ENCODE data around the gene PPP6R2. TPM values are rescaled to one million over a fixed set of nuclear protein-coding genes. Genes with fewer than 3 reads are reported as not detected.

The PPP6R2 gene
- total and polyA plus RNA-seq, 2 donors (not counting 3 experiments of a cell fraction or from before 2014, with no cell fraction given) = 38.6 to 54.6 TPM

DNA sequence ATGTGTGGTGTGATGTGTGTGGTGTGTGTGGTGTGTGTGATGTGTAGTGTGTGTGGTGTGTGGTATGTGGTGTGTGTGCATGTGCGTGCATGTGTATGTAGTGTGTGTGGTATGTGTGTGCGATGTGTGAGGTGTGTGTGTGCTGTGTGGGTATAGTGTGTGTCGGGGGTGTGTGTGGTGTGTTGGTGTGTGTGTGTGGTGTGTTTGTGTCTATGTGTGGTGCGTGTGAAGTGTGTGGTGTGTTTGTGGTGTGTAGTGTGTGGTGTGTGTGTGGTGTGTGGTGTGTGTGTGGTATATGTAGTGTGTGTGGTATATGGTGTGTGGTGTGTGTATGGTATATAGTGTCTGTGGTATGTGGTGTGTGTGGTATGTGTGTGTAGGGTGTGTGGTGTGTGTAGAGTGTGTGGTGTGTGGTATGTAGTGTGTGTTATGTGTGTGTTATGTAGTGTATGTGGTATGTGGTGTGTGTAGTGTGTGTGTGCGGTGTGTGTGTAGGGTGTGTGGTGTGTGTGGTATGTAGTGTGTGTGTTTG is 5.0 kb upstream of the PPP6R2 start:
- H2AFZ ChIP-seq (ENCODE audit: low read depth, low read length) = no peak overlapping the region
- H3K36me3 ChIP-seq (ENCODE audit: control insufficient read depth in 2 of 2, extremely low read depth in 1 of 2, insufficient read depth in 2 of 2, low read length in 2 of 2) = no peaks in the 10 kb centered on the region
- intact Hi-C loops (cut with micrococcal nuclease) = no loop called here
- H3K9me3 ChIP-seq (replicated peaks; ENCODE audit: control insufficient read depth, insufficient read depth, low read length) = no peaks in the 10 kb centered on the region
- FAIRE-seq (no peak), DNase-seq (ENCODE audit: low read depth, low spot score) (no peak)
- no peak overlapping the region for H3K9ac ChIP-seq (replicated peaks; ENCODE audit: extremely low read depth, insufficient read depth, low read length)
- H3K4me1 ChIP-seq (ENCODE audit: control insufficient read depth, extremely low read depth, insufficient read depth, low read length) = peaks cover 5% of the 10 kb centered on the region
- dilution Hi-C loops (cut with MboI; ENCODE audit: extremely low pct_ligation_motif_present, low sequenced_read_pairs) = no loop called here
- TF ChIP-seq, protein P1, sequence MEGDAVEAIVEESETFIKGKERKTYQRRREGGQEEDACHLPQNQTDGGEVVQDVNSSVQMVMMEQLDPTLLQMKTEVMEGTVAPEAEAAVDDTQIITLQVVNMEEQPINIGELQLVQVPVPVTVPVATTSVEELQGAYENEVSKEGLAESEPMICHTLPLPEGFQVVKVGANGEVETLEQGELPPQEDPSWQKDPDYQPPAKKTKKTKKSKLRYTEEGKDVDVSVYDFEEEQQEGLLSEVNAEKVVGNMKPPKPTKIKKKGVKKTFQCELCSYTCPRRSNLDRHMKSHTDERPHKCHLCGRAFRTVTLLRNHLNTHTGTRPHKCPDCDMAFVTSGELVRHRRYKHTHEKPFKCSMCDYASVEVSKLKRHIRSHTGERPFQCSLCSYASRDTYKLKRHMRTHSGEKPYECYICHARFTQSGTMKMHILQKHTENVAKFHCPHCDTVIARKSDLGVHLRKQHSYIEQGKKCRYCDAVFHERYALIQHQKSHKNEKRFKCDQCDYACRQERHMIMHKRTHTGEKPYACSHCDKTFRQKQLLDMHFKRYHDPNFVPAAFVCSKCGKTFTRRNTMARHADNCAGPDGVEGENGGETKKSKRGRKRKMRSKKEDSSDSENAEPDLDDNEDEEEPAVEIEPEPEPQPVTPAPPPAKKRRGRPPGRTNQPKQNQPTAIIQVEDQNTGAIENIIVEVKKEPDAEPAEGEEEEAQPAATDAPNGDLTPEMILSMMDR (IDR thresholded peaks at IDR 0.05; ENCODE audit: extremely low read depth in 1 of 2, insufficient read depth in 1 of 2, low read depth in 1 of 2, low read length in 2 of 2) = no peak
- TF ChIP-seq EZH2 (IDR thresholded peaks at IDR 0.05; ENCODE audit: borderline replicate concordance, low read depth, low read length, severe bottlenecking) (no peak), POLR2A (IDR thresholded peaks at IDR 0.05; ENCODE audit: low read depth, low read length) (no peak), GATA2 (IDR thresholded peaks at IDR 0.05; ENCODE audit: insufficient read depth, insufficient read length, low read depth, low read length) (no peak), MYC (IDR thresholded peaks at IDR 0.05; ENCODE audit: low read depth, low read length) (no peak), POLR2AphosphoS5 (IDR thresholded peaks at IDR 0.05; ENCODE audit: insufficient read depth, low read depth, low read length) (no peak), FOS (IDR thresholded peaks at IDR 0.05; ENCODE audit: borderline replicate concordance, insufficient read depth, low read length) (no peak), JUN (IDR thresholded peaks at IDR 0.05; ENCODE audit: borderline replicate concordance, insufficient read depth, insufficient read length, low read depth) (no peak)
- TF ChIP-seq, protein P2, sequence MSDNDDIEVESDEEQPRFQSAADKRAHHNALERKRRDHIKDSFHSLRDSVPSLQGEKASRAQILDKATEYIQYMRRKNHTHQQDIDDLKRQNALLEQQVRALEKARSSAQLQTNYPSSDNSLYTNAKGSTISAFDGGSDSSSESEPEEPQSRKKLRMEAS (IDR thresholded peaks at IDR 0.05; ENCODE audit: insufficient read depth, insufficient read length) = no peak
- H3K4me2 ChIP-seq (ENCODE audit: insufficient read depth, low read length) = no peak overlapping the region
- no peak overlapping the region for H3K27ac ChIP-seq (ENCODE audit: insufficient read depth, low read depth, low read length)
- H3K27me3 ChIP-seq (ENCODE audit: control insufficient read depth in 2 of 2, insufficient read depth in 2 of 2, low read length in 2 of 2) = no peaks in the 10 kb centered on the region
- H3K4me3 ChIP-seq (replicated peaks in 1 of 3; ENCODE audit: insufficient read depth in 1 of 3, low read depth in 1 of 3, low read length in 3 of 3) = no peak overlapping the region
- H3K79me2 ChIP-seq (ENCODE audit: control insufficient read depth, insufficient read depth, low read length) = no peaks in the 10 kb centered on the region
- BruUV-seq (replicated peaks) = no TSS peak
- CTCF ChIA-PET = no interaction called here
- no peaks in the 10 kb centered on the region for H4K20me1 ChIP-seq (replicated peaks; ENCODE audit: control insufficient read depth, extremely low read depth, insufficient read depth, low read length)
- no peaks in the 10 kb centered on the region for H3K9me1 ChIP-seq (replicated peaks; ENCODE audit: control insufficient read depth, extremely low read depth, insufficient read depth, low read length)
- POLR2A ChIA-PET = no interaction called here
